Measurements from ENCODE around the gene UBA1.
"Not testable (repeated sequence)": the region's sequence is repeated elsewhere in the genome, so short reads cannot be mapped to it uniquely, and the experiment has no call there.

Gene UBA1

GRCh38 chrX:47229427-47229826 is 35.8 kb downstream of the UBA1 start:
- DNase-seq (ENCODE audit: low read depth), result no peak

- DNase-seq (ENCODE audit: low read depth), result no peak
These were observed 36.7 kb downstream of the UBA1 start for GRCh38 chrX:47230136-47230868.

- DNase-seq (ENCODE audit: low read depth), result no peak
These were observed 37.5 kb downstream of the UBA1 start for GRCh38 chrX:47231167-47231566.

GRCh38 chrX:47232197-47232802 is 38.7 kb downstream of the UBA1 start:
- DNase-seq (ENCODE audit: low read depth), result no peak

GRCh38 chrX:47232803-47233332 is 39.2 kb downstream of the UBA1 start, which contains the start of gene USP11:
Gene USP11, plus strand, starts transcription at chrX:47233009. Its CDS starts 35 bp downstream, at chrX:47233044.
- peak; percentile 9 for DNase-seq (ENCODE audit: low read depth)

- peak; percentile 96 for DNase-seq (ENCODE audit: low read depth)
These were observed 39.9 kb downstream of the UBA1 start for GRCh38 chrX:47233333-47234113.

GRCh38 chrX:47234583-47234982 is 41.0 kb downstream of the UBA1 start:
- DNase-seq (ENCODE audit: low read depth), result no peak

GRCh38 chrX:47235691-47236103 is 42.1 kb downstream of the UBA1 start:
- DNase-seq (ENCODE audit: low read depth), result no peak

GRCh38 chrX:47239199-47239598 is 45.6 kb downstream of the UBA1 start:
- no peak for DNase-seq (ENCODE audit: low read depth)

- no peak for DNase-seq (ENCODE audit: low read depth)
These were observed 46.4 kb downstream of the UBA1 start for GRCh38 chrX:47239898-47240545.

GRCh38 chrX:47240619-47241018 is 47.0 kb downstream of the UBA1 start:
- no peak for DNase-seq (ENCODE audit: low read depth)

- DNase-seq (ENCODE audit: low read depth), result no peak
These were observed 47.8 kb downstream of the UBA1 start for GRCh38 chrX:47241201-47242011.

GRCh38 chrX:47242321-47242720 is 48.7 kb downstream of the UBA1 start:
- no peak for DNase-seq (ENCODE audit: low read depth)

- DNase-seq (ENCODE audit: low read depth), result no peak
These were observed 49.7 kb downstream of the UBA1 start for GRCh38 chrX:47243351-47243750.

- DNase-seq (ENCODE audit: low read depth), result no peak
These were observed 51.0 kb downstream of the UBA1 start for GRCh38 chrX:47244676-47245075.

- no peak for DNase-seq (ENCODE audit: low read depth)
These were observed 51.5 kb downstream of the UBA1 start for GRCh38 chrX:47245156-47245555.

- DNase-seq (ENCODE audit: low read depth), result no peak
These were observed 53.8 kb downstream of the UBA1 start for GRCh38 chrX:47247206-47247998.

- no peak for DNase-seq (ENCODE audit: low read depth)
These were observed 54.3 kb downstream of the UBA1 start for GRCh38 chrX:47247999-47248320.

- no peak for DNase-seq (ENCODE audit: low read depth)
These were observed 54.9 kb downstream of the UBA1 start for GRCh38 chrX:47248576-47248975.

GRCh38 chrX:47250017-47250347 is 56.4 kb downstream of the UBA1 start:
- no peak for DNase-seq (ENCODE audit: low read depth)

GRCh38 chrX:47257620-47258019 is 64.0 kb downstream of the UBA1 start:
- DNase-seq (ENCODE audit: low read depth), result not testable (repeated sequence)
